C4-2B (cell line): ENCODE results near the gene PHYHIPL.

ENCODE experiments used
- CTCF ChIP-seq: fragments of 450-650 bp; conservative IDR thresholded peaks from 2 replicates; pipeline ENCODE4 v1.5.1; 2017; ENCODE audit warnings: mild to moderate bottlenecking
- ZFX ChIP-seq: fragments of 450-650 bp; IDR thresholded peaks from 2 replicates; pipeline ENCODE4 v1.6.1; 2017

GRCh38 chr10:59269651-59270050, 93.2 kb downstream of the PHYHIPL start:
- TF ChIP-seq CTCF, result no peak
- TF ChIP-seq ZFX, result no peak
